HCT116 (cell line): ENCODE results near the gene LPAR1.

Experiments
- EZH2 ChIP-seq: fragments of 200-600 bp; sonication (generic); IDR thresholded peaks from 2 replicates; pipeline ENCODE4 v1.6.1; 2017; ENCODE audit warnings: antibody characterized with exemption, mixed run types
- POLR2A ChIP-seq: IDR thresholded peaks from 2 replicates; pipeline ENCODE4 v1.7.0; 2011; ENCODE audit warnings: borderline replicate concordance; ENCODE audit not compliant: insufficient read depth, insufficient read length; ENCODE audit errors: extremely low read depth
- TF ChIP-seq, protein P1 (sequence below), 3 experiments: fragments of 200-600 bp in 1 of 3; sonication (generic) in 1 of 3; IDR thresholded peaks in 2 of 3; conservative IDR thresholded peaks in 1 of 3; 2 replicates each; pipeline ENCODE4 v1.5.1; 2012 to 2017; ENCODE audit warnings: low read depth in 2 of 3, low read length in 2 of 3, antibody characterized with exemption in 1 of 3, borderline replicate concordance in 1 of 3, control low read depth in 1 of 3, mild to moderate bottlenecking in 1 of 3, mixed read lengths in 1 of 3, mixed run types in 1 of 3, moderate library complexity in 1 of 3; ENCODE audit not compliant: insufficient read depth in 1 of 3

DNA sequence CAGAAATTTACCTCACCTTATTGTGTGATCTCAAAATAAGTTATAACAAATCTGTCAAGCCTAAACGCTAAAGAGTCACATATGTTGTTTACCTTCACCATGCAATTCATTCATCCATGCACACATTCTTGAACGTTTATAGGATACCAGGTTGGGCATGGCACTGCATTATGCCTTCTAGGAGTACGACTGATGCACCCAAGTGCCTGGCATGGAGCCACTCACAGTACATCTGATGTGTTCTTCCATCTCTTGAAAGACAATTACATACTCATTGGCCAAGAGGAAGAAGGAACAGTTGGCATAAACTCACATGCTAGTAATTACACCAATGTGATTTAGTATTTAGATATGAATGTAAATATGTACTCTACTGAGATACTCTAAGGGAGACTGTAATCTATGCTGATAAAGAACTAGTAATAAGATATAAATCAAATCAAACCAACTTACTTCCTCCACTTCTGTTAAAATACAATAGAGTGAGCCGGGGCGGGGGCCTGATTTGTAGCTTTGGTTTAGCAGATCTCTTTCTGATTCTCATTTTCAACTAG lies 90.7 kb downstream of the LPAR1 start:
- TF ChIP-seq POLR2A (no peak), EZH2 (no peak)
- TF ChIP-seq, protein P1, sequence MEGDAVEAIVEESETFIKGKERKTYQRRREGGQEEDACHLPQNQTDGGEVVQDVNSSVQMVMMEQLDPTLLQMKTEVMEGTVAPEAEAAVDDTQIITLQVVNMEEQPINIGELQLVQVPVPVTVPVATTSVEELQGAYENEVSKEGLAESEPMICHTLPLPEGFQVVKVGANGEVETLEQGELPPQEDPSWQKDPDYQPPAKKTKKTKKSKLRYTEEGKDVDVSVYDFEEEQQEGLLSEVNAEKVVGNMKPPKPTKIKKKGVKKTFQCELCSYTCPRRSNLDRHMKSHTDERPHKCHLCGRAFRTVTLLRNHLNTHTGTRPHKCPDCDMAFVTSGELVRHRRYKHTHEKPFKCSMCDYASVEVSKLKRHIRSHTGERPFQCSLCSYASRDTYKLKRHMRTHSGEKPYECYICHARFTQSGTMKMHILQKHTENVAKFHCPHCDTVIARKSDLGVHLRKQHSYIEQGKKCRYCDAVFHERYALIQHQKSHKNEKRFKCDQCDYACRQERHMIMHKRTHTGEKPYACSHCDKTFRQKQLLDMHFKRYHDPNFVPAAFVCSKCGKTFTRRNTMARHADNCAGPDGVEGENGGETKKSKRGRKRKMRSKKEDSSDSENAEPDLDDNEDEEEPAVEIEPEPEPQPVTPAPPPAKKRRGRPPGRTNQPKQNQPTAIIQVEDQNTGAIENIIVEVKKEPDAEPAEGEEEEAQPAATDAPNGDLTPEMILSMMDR (IDR thresholded peaks at IDR 0.05 in 2 of 3, conservative IDR thresholded peaks at IDR 0.05 in 1 of 3; ENCODE audit: borderline replicate concordance in 1 of 3, insufficient read depth in 1 of 3, low read depth in 2 of 3, low read length in 2 of 3): no peak
